ENCODE results near the gene HAO2. TPM values are rescaled to one million over a fixed set of nuclear protein-coding genes. Genes with fewer than 3 reads are reported as not detected.

The HAO2 gene
- total and polyA plus RNA-seq, 2 experiments from 2014 or later = not detected

DNA sequence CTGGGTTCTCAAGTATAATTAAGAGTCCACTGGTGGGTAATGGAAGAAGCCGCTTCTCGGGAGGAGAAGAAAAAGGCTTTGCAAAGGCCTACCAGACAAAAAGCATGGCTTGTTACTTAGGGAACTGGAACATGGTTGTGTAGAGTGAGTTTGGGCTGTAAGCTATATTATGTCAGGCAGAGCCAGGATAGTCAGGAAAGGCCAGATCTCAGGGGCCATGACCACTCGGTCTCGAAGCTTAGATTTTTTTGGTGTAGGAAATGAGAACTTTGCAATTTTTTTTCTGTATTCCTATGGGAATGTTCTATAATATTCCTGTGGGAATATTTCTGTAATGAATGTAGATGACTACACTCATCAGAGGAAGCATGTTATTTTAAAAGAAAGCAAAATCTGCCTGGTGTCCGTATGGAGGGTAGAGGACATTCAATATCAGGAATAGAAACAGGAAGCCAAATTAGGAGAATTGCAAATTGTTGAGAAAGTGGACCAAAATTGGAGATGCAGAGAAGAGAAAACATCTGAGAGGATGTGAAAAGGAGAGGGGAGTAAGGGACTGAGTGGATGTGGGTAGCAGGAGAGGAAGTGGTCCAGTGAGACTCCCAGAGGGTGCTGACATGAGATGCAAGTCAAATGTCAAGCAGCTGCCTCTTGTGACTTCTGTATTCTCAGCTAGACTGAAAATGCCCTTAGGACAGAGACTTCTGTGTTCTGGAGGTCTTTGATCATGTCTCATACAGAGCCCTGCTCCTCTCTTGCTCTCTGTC lies 45.2 kb upstream of the HAO2 start:
- H3K4me3 ChIP-seq = no peak overlapping the region
- Mint-ChIP-seq H3K36me3 (ENCODE audit: low read depth) (peaks cover 4% of the 10 kb centered on the region; the same call in 1 of the 3 replicates), H3K4me3 (no peak overlapping the region), H3K27me3 (ENCODE audit: insufficient read depth, low read depth, poor library complexity) (peaks cover 19% of the 10 kb centered on the region), H3K27ac (no peak overlapping the region), H3K4me1 (peaks cover 37% of the 10 kb centered on the region), H3K9me3 (no peaks in the 10 kb centered on the region)
- H3K9me2 ChIP-seq (ENCODE audit: insufficient read depth) = 0 out of 2 replicates have a peak, but pooled peaks cover 10% of the 10 kb centered on the region
- no peak overlapping the region for H3K4me2 ChIP-seq
- TF ChIP-seq, protein P1, sequence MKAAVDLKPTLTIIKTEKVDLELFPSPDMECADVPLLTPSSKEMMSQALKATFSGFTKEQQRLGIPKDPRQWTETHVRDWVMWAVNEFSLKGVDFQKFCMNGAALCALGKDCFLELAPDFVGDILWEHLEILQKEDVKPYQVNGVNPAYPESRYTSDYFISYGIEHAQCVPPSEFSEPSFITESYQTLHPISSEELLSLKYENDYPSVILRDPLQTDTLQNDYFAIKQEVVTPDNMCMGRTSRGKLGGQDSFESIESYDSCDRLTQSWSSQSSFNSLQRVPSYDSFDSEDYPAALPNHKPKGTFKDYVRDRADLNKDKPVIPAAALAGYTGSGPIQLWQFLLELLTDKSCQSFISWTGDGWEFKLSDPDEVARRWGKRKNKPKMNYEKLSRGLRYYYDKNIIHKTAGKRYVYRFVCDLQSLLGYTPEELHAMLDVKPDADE (IDR thresholded peaks at IDR 0.05) = no peak
- no peak for TF ChIP-seq EZH2 (IDR thresholded peaks at IDR 0.05; ENCODE audit: low read depth, unreplicated experiment)
- no peak for TF ChIP-seq EZH2phosphoT487 (IDR thresholded peaks at IDR 0.05; ENCODE audit: unreplicated experiment)
- DNase-seq (ENCODE audit: low spot score) (no peak), ATAC-seq (no peak)
- H3K27me3 ChIP-seq (ENCODE audit: insufficient read depth) = no peaks in the 10 kb centered on the region
- H3K79me2 ChIP-seq (replicated peaks; ENCODE audit: insufficient read depth) = no peaks in the 10 kb centered on the region
- no peaks in the 10 kb centered on the region for H4K20me1 ChIP-seq (replicated peaks; ENCODE audit: insufficient read depth)
- peaks cover 34% of the 10 kb centered on the region for H3K4me1 ChIP-seq (ENCODE audit: insufficient read depth)
- no peak overlapping the region for H2AFZ ChIP-seq
- H3F3A ChIP-seq (replicated peaks; ENCODE audit: low read depth) = no peaks in the 10 kb centered on the region
- H3K36me3 ChIP-seq (ENCODE audit: insufficient read depth) = no peaks in the 10 kb centered on the region
- H3K27ac ChIP-seq (ENCODE audit: low read depth) = no peak overlapping the region

DNA sequence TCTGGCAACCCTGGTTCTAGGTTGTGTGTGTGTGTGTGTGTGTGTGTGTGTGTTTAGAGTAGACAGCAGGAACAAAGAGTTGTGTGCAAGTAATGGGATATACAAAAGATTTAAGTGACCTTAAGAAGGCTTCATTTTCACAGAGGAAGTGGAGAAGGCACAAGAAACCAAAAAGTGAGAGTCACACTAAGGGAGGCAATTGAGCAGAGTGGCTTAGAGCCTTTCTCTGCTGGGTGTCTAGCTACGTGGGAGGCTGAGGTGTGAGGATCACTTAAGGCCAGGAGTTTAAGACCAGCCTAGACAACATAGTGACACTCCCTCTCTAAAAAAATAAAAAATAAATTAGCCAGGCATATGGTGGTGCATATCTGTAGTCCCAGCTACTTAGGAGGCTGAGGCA lies 44.4 kb upstream of the HAO2 start:
- Histone ChIP-seq H2AFZ (no peak overlapping the region), H3K36me3 (ENCODE audit: insufficient read depth) (no peaks in the 10 kb centered on the region), H3F3A (replicated peaks; ENCODE audit: low read depth) (no peaks in the 10 kb centered on the region), H3K4me3 (no peak overlapping the region), H3K79me2 (replicated peaks; ENCODE audit: insufficient read depth) (peaks cover 4% of the 10 kb centered on the region; the same call in 1 of the 2 replicates), H3K27me3 (ENCODE audit: insufficient read depth) (no peaks in the 10 kb centered on the region), H3K27ac (ENCODE audit: low read depth) (no peak overlapping the region), H3K4me2 (no peak overlapping the region), H4K20me1 (replicated peaks; ENCODE audit: insufficient read depth) (no peaks in the 10 kb centered on the region), H3K9me2 (ENCODE audit: insufficient read depth) (0 out of 2 replicates have a peak, but pooled peaks cover 10% of the 10 kb centered on the region), H3K4me1 (ENCODE audit: insufficient read depth) (peaks cover 35% of the 10 kb centered on the region)
- Mint-ChIP-seq H3K4me1 (peaks cover 44% of the 10 kb centered on the region), H3K36me3 (ENCODE audit: low read depth) (peaks cover 4% of the 10 kb centered on the region; the same call in 1 of the 3 replicates), H3K4me3 (no peak overlapping the region), H3K27ac (no peak overlapping the region), H3K9me3 (no peaks in the 10 kb centered on the region), H3K27me3 (ENCODE audit: insufficient read depth, low read depth, poor library complexity) (peaks cover 19% of the 10 kb centered on the region)
- ATAC-seq (no peak), DNase-seq (ENCODE audit: low spot score) (no peak)
- no peak for TF ChIP-seq ZNF114 (CRISPR knock-in tag; IDR thresholded peaks at IDR 0.05)
- TF ChIP-seq POLR2AphosphoS5 (IDR thresholded peaks at IDR 0.05; ENCODE audit: low read depth) = no peak
- no peak for TF ChIP-seq CREB1 (CRISPR knock-in tag; IDR thresholded peaks at IDR 0.05; ENCODE audit: low read depth)
- no peak for TF ChIP-seq STAT1 (IDR thresholded peaks at IDR 0.05; ENCODE audit: unreplicated experiment)
- no peak for TF ChIP-seq NANOG (IDR thresholded peaks at IDR 0.05; ENCODE audit: borderline replicate concordance)
- no peak for TF ChIP-seq EZH2phosphoT487 (IDR thresholded peaks at IDR 0.05; ENCODE audit: unreplicated experiment)
- no peak for TF ChIP-seq JUNB (IDR thresholded peaks at IDR 0.05; ENCODE audit: unreplicated experiment)
- TF ChIP-seq EZH2 (IDR thresholded peaks at IDR 0.05; ENCODE audit: low read depth, unreplicated experiment) = no peak
- TF ChIP-seq ZNF331 (CRISPR knock-in tag; IDR thresholded peaks at IDR 0.05; ENCODE audit: low read depth) = no peak
- TF ChIP-seq, protein P1 (IDR thresholded peaks at IDR 0.05) = no peak
- TF ChIP-seq, protein P2, sequence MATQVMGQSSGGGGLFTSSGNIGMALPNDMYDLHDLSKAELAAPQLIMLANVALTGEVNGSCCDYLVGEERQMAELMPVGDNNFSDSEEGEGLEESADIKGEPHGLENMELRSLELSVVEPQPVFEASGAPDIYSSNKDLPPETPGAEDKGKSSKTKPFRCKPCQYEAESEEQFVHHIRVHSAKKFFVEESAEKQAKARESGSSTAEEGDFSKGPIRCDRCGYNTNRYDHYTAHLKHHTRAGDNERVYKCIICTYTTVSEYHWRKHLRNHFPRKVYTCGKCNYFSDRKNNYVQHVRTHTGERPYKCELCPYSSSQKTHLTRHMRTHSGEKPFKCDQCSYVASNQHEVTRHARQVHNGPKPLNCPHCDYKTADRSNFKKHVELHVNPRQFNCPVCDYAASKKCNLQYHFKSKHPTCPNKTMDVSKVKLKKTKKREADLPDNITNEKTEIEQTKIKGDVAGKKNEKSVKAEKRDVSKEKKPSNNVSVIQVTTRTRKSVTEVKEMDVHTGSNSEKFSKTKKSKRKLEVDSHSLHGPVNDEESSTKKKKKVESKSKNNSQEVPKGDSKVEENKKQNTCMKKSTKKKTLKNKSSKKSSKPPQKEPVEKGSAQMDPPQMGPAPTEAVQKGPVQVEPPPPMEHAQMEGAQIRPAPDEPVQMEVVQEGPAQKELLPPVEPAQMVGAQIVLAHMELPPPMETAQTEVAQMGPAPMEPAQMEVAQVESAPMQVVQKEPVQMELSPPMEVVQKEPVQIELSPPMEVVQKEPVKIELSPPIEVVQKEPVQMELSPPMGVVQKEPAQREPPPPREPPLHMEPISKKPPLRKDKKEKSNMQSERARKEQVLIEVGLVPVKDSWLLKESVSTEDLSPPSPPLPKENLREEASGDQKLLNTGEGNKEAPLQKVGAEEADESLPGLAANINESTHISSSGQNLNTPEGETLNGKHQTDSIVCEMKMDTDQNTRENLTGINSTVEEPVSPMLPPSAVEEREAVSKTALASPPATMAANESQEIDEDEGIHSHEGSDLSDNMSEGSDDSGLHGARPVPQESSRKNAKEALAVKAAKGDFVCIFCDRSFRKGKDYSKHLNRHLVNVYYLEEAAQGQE (IDR thresholded peaks at IDR 0.05; ENCODE audit: unreplicated experiment) = no peak
